Smooth muscle cell of the umbilical artery (primary cell): ENCODE data around the gene SLC2A1. TPM values are rescaled to one million over a fixed set of nuclear protein-coding genes. Genes with fewer than 3 reads are reported as not detected.

Source experiments
- total RNA-seq: library from RNA; depleted of rRNA; stranded (reverse); fragments of >200 nt; gene quantifications from 2 replicates; pipeline ENCODE4 v1.2.3, GENCODE V29; 2014

Gene SLC2A1
- 271 and 519 TPM in 2 replicates for total RNA-seq

GRCh38 chr1:42958488-42959319 lies at the start of gene SLC2A1:
SLC2A1 (minus strand) TSS chr1:42958868; CDS start chr1:42958651, 217 bp downstream.

Other genes with a start within 250 kb of the SLC2A1 start
- not detected in 2 replicates for gene CLDN19, start 218.6 kb downstream of the SLC2A1 start, total RNA-seq
- 348 and 453 TPM in 2 replicates for gene P3H1, start 191.8 kb downstream of the SLC2A1 start, total RNA-seq
- gene C1orf50, start 191.6 kb downstream of the SLC2A1 start, total RNA-seq: 2.7 and 3.7 TPM in 2 replicates
- not detected in 2 replicates for gene TMEM269, start 173.9 kb downstream of the SLC2A1 start, total RNA-seq
- gene ERMAP, start 141.7 kb downstream of the SLC2A1 start, total RNA-seq: 13.0 and 14.0 TPM in 2 replicates
- 5.9 and 9.5 TPM in 2 replicates for gene SVBP, start 141.5 kb downstream of the SLC2A1 start, total RNA-seq
- gene ZNF691, start 112.3 kb downstream of the SLC2A1 start, total RNA-seq: 8.6 and 9.2 TPM in 2 replicates
- gene EBNA1BP2, start 213.4 kb upstream of the SLC2A1 start, total RNA-seq: 57.9 and 83.9 TPM in 2 replicates
- 0.09 and 0.30 TPM in 2 replicates for gene CFAP57, start 213.5 kb upstream of the SLC2A1 start, total RNA-seq